Measurements from ENCODE around the gene GLB1L. TPM values are rescaled to one million over a fixed set of nuclear protein-coding genes. Genes with fewer than 3 reads are reported as not detected.

GLB1L gene
- total and polyA plus RNA-seq, 2 of the 8 experiments (the other 6 are each of a cell fraction or from before 2014, with no cell fraction given): 3.7 to 4.0 TPM

DNA sequence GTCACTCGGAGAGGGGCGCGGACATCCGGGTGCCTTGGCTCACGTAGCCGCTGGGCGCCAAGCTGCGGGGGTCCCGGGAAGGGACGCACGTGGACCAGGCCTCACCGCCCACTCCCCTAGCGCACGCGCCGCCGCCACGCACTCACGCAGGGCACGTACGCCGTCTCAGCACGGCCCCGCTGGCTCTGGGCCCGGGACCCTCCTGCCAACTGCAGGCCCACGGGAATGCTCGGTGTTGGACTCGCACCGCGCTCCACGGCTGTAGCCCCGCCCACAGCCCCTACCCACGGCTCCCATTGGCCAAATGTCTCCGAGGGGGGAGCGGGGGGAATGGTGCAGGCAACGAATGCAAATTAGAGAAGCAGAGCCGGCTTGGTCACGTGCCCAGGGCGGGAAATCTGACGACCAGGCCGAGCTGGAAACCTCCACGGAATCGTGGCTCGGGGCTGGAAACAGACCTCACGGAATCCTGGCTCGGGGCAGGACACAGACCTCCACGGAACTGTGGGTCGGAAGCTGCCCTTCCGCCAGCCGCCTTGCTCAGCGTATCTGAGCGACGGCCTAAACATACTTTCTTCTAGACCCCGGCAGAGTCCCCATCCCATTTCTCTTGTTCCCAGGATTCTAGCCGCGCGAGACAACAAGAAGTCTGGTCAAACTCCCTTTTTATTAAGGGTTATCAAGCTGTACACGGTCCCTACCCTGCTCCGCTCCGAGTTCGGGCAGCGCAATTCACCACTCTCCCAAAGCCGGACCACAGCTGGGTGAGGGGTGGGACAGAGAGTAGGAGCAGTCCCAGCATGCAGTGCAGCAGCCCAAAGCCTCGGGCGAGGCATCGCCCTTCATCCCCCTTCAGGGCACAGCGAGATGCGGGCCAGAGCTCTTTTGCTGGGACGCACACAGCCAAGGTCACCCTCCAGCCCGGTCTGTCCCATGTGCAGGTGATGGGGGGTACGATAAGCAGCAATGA, 26.2 kb downstream of the GLB1L start, which contains the start of gene ABCB6 (continued):
- TF ChIP-seq NANOG (IDR thresholded peaks at IDR 0.05; ENCODE audit: insufficient read depth, low read depth, low read length, poor library complexity, severe bottlenecking) (peak; percentile 2), CTBP2 (IDR thresholded peaks at IDR 0.05; ENCODE audit: borderline replicate concordance, insufficient read depth, insufficient read length, low read length) (no peak), EZH2 (IDR thresholded peaks at IDR 0.05; ENCODE audit: low read depth, low read length, severe bottlenecking) (no peak), TAF1 (IDR thresholded peaks at IDR 0.05; ENCODE audit: low read depth, low read length) (peak; percentile 69; the same call in 1 of the 2 replicates), POLR2A (IDR thresholded peaks at IDR 0.05; ENCODE audit: control extremely low read depth in 1 of 2, low read depth in 2 of 2, low read length in 2 of 2) (peak in 1 of 2 experiments; percentile 93; a peak in 2 of 3 replicates), BACH1 (IDR thresholded peaks at IDR 0.05; ENCODE audit: low read length) (peak; percentile 47; the same call in 1 of the 2 replicates)
- TF ChIP-seq, protein P1, sequence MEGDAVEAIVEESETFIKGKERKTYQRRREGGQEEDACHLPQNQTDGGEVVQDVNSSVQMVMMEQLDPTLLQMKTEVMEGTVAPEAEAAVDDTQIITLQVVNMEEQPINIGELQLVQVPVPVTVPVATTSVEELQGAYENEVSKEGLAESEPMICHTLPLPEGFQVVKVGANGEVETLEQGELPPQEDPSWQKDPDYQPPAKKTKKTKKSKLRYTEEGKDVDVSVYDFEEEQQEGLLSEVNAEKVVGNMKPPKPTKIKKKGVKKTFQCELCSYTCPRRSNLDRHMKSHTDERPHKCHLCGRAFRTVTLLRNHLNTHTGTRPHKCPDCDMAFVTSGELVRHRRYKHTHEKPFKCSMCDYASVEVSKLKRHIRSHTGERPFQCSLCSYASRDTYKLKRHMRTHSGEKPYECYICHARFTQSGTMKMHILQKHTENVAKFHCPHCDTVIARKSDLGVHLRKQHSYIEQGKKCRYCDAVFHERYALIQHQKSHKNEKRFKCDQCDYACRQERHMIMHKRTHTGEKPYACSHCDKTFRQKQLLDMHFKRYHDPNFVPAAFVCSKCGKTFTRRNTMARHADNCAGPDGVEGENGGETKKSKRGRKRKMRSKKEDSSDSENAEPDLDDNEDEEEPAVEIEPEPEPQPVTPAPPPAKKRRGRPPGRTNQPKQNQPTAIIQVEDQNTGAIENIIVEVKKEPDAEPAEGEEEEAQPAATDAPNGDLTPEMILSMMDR (IDR thresholded peaks at IDR 0.05; ENCODE audit: control extremely low read depth in 1 of 3, insufficient read depth in 1 of 3, low read depth in 1 of 3, low read length in 3 of 3): peak in 1 of 3 experiments; percentile 2; a peak in 2 of 4 replicates
